Measurements from ENCODE around the gene CYB561A3.

Gene CYB561A3

DNA sequence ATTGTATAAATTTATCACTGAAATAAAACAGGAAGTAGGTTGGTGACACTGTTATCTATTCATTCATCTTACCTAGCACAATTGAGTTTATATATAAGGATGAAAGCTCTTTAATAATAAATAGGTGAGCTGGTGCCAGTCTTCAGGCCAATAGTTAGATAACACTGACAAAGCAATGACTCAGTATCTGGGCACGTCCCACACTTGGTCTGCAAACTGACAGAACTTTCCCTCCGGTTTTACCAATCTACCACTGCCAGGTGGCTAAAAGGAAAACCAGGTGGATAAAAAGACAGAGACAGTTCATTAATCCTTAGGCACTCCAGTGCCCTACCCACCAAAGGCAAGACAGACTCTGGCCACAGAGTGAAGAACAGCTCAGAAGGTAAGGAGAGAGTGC lies 46.4 kb downstream of the CYB561A3 start:
- DNase-seq: no peak

DNA sequence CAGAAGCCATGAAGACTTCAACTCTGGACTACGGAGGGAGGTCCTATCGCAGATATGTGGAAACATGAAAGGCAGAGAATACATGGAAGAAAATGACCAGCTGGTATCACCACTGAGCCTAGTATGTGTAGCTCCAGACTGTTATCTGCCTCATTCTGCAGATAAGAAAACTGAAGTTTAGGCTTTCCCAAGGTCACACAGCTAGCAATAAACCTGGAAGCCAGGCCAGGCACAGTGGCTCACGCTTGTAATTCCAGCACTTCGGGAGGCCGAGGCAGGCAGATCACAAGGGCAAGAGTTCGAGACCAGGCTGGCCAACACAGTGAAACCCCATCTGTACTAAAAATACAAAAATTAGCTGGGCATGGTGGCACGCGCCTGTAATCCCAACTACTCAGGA lies 50.9 kb downstream of the CYB561A3 start:
- DNase-seq: no peak

DNA sequence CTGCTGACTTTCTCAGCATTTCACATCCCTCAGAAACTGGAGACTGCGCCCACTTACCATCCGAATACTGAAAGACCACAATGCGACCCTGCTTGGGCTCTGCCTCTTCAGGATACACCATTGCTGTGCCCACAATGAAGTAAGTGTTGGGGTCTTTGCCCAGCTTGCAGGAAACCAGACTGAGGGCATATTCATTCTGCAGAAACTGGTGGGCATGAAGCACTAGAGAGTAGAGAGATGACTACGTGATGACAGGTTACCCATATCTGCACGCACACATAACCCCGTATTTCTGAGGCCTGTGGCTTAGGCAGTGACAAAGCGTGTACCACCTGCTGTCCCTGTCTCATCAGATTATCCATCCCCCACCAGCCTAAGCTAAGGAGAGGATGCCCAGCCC lies 51.9 kb downstream of the CYB561A3 start:
- no peak for DNase-seq

DNA sequence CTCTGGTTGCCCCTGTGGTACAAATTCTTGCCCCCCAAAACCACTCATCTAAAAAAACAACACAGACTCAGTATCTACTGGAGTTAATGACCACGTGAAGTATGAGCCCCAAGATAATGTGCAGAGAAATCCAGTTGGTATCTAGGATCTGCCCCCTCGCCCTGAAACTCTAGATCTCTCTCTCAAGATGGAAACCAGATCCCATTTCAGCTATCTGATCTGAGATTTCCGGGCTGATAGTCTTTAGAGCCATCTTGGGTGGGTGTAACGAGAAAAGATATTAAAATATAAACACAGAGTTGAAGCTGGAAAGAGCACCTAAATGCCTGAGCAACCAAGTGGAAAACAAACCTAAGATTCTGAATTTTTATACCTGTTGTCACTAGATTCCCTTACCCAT lies 52.5 kb downstream of the CYB561A3 start:
- DNase-seq: no peak

DNA sequence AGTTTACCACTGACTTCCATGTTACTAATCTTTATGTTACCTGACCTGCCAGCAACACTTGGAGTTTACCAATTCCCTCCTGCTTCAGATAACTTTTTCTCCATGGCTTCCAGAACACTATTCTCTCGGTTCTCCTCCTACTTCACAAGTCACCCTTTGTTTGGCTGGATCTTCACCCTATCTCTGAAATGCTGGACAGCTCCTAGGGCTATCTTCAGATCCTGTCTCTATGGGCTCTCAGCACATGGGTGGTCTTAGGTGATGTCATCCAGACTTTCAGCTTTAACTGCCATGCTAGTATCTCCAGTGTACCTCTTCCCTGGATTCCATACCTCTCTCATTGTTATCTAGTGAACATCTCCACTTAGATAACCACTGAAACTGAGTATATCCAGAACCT lies 54.3 kb downstream of the CYB561A3 start:
- DNase-seq: no peak

DNA sequence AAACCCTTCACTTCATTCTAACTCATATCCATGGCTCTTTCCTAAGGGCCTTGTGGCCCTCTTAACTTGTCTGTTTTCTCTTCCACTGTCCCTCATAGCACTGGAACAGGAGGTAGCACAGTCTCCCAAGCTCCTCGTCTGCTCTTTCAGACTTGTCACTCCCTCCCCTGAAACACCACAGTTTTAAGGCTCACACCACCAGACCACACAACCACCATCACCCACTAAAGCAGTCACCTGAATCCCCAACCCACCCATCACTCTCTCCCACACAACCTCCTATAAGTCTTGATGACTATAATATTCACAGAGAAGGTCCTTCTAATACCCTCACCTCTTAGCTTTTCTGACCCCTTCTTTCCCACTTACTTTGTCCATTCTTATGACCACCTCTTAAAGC lies 55.5 kb downstream of the CYB561A3 start:
- DNase-seq: no peak

DNA sequence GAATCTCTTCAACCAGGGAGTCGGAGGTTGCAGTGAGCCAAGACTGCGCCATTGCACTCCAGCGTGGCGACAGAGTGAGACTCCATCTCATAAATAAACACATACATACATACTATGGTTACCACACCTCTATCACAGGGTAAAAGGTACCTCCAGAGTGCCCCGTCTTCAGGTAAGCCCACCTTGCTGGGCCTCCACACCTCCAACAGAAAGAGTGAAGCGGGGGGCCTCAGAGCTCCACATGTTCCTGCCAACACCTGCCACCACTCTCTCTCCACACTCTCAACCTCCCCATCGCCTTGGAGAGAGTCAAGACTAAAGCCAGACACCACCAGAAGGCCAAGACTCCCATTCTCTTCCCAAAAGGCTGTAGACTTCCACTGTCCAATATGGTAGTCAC lies 56.3 kb downstream of the CYB561A3 start:
- no peak for DNase-seq

DNA sequence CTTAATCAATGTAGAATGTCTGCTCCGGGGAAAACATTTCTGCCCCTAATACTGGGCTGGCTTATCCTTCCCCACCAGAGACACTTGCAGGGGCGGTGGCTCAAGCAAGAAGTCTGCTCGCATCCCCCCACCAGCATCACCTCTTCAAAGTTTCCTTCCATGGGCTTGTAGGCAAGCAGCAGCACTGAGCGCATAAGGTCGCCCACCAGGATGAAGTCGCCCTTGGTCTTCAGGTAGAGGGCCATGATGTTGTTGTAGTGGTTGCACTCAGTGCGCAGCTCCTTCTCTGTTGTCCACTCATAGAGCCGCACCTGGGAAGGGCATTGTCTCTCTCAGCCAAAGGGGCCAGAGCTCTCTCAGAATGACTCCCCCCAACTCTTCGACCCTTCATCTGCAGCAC lies 58.0 kb downstream of the CYB561A3 start:
- no peak for DNase-seq

DNA sequence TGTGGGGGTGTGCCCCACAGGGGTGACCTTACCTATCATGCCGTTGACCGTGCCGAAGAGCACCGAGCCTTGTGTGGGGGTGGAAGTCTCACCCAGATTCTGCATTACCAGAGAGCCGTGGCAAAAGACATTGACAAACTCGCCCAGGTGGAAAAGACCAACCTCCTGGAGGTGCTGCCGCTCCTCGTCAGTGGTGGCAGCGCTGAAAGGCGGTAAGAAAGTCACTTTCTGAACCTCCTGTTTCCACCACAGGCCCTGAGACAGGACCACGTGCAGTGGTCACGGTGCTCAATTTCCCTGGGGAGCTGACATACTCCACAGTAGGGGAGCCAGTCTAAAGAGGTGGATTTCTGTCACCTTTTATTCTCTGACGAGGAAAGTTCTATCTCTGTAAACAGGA lies 59.1 kb downstream of the CYB561A3 start:
- no peak for DNase-seq

Measured in NCI-H526 (cell line).